ENCODE data around the gene CHCHD1. TPM values are rescaled to one million over a fixed set of nuclear protein-coding genes. Genes with fewer than 3 reads are reported as not detected.
A peak's percentile ranks its signal among the peaks of the same experiment; 100 is the strongest.

Gene CHCHD1
- total RNA-seq, 2 donors from 2014 or later = 37.6 to 49.3 TPM

- peaks cover 34% of the 10 kb centered on the region for H3K4me1 ChIP-seq (ENCODE audit: control insufficient read depth, insufficient read depth, low read length)
- Mint-ChIP-seq H3K27me3 (ENCODE audit: insufficient read depth) (peaks cover 4% of the 10 kb centered on the region), H3K4me3 (no peak overlapping the region), H3K27ac (no peak overlapping the region), H3K36me3 (ENCODE audit: low read depth) (peaks cover 9% of the 10 kb centered on the region), H3K4me1 (peaks cover 49% of the 10 kb centered on the region), H3K9me3 (no peaks in the 10 kb centered on the region)
- no peaks in the 10 kb centered on the region for H3K27me3 ChIP-seq (ENCODE audit: control insufficient read depth, insufficient read depth, low read length, poor library complexity, severe bottlenecking)
- TF ChIP-seq CTCF (conservative IDR thresholded peaks at IDR 0.05) = no peak
- no peak overlapping the region for H3K27ac ChIP-seq (ENCODE audit: low read depth, low read length)
- DNase-seq = no peak
- H3K9me3 ChIP-seq (ENCODE audit: control insufficient read depth, low read length) = no peaks in the 10 kb centered on the region
- H3K4me3 ChIP-seq (ENCODE audit: low read length) = no peak overlapping the region
- peaks cover 19% of the 10 kb centered on the region for H3K36me3 ChIP-seq (ENCODE audit: control insufficient read depth, insufficient read depth, low read length)
- H3K9ac ChIP-seq (ENCODE audit: extremely low read depth, low read length, poor library complexity, severe bottlenecking) = no peak overlapping the region
Observed at GRCh38 chr10:73815719-73816030, 33.8 kb downstream of the CHCHD1 start.

- peak; percentile 75 for DNase-seq
- 72 to 87% methylated on average over 9 to 10 of the region's 10 CpGs for WGBS, 2 experiments (ENCODE audit: insufficient coverage in 1 of 2, insufficient read length in 1 of 2)
- Histone ChIP-seq H3K9me3 (ENCODE audit: control insufficient read depth, low read length) (no peaks in the 10 kb centered on the region), H3K9ac (ENCODE audit: extremely low read depth, low read length, poor library complexity, severe bottlenecking) (peak overlapping the region; percentile 50), H3K4me3 (ENCODE audit: low read length) (peak overlapping the region; percentile 31), H3K27me3 (ENCODE audit: control insufficient read depth, insufficient read depth, low read length, poor library complexity, severe bottlenecking) (peaks cover 9% of the 10 kb centered on the region), H3K27ac (ENCODE audit: low read depth, low read length) (no peak overlapping the region), H3K4me1 (ENCODE audit: control insufficient read depth, insufficient read depth, low read length) (peaks cover 34% of the 10 kb centered on the region), H3K36me3 (ENCODE audit: control insufficient read depth, insufficient read depth, low read length) (peaks cover 19% of the 10 kb centered on the region)
- TF ChIP-seq CTCF (conservative IDR thresholded peaks at IDR 0.05) = no peak
- Mint-ChIP-seq H3K4me1 (peaks cover 49% of the 10 kb centered on the region), H3K27me3 (ENCODE audit: insufficient read depth) (peaks cover 16% of the 10 kb centered on the region), H3K9me3 (no peaks in the 10 kb centered on the region), H3K27ac (peak overlapping the region; percentile 50), H3K36me3 (ENCODE audit: low read depth) (peaks cover 16% of the 10 kb centered on the region), H3K4me3 (no peak overlapping the region)
Observed at GRCh38 chr10:73816917-73817729, 35.3 kb downstream of the CHCHD1 start.

GRCh38 chr10:73817826-73818225, 36.0 kb downstream of the CHCHD1 start:
- peaks cover 19% of the 10 kb centered on the region for H3K36me3 ChIP-seq (ENCODE audit: control insufficient read depth, insufficient read depth, low read length)
- no peaks in the 10 kb centered on the region for H3K9me3 ChIP-seq (ENCODE audit: control insufficient read depth, low read length)
- Mint-ChIP-seq H3K4me1 (peaks cover 46% of the 10 kb centered on the region), H3K27me3 (ENCODE audit: insufficient read depth) (peaks cover 23% of the 10 kb centered on the region), H3K9me3 (no peaks in the 10 kb centered on the region), H3K4me3 (no peak overlapping the region), H3K27ac (peak overlapping the region; percentile 50), H3K36me3 (ENCODE audit: low read depth) (peaks cover 19% of the 10 kb centered on the region)
- peaks cover 14% of the 10 kb centered on the region for H3K27me3 ChIP-seq (ENCODE audit: control insufficient read depth, insufficient read depth, low read length, poor library complexity, severe bottlenecking)
- no peak for DNase-seq
- no peak overlapping the region for H3K27ac ChIP-seq (ENCODE audit: low read depth, low read length)
- TF ChIP-seq CTCF (conservative IDR thresholded peaks at IDR 0.05) = no peak
- no peak overlapping the region for H3K4me3 ChIP-seq (ENCODE audit: low read length)
- peaks cover 34% of the 10 kb centered on the region for H3K4me1 ChIP-seq (ENCODE audit: control insufficient read depth, insufficient read depth, low read length)
- 90 to 100% methylated on average over 2 to 5 of the region's 5 CpGs for WGBS, 2 experiments (ENCODE audit: insufficient coverage in 1 of 2, insufficient read length in 1 of 2)
- H3K9ac ChIP-seq (ENCODE audit: extremely low read depth, low read length, poor library complexity, severe bottlenecking) = no peak overlapping the region

All from endodermal cell (in vitro differentiated cells).